ENCODE data around the gene SNX8.

Gene SNX8

DNA sequence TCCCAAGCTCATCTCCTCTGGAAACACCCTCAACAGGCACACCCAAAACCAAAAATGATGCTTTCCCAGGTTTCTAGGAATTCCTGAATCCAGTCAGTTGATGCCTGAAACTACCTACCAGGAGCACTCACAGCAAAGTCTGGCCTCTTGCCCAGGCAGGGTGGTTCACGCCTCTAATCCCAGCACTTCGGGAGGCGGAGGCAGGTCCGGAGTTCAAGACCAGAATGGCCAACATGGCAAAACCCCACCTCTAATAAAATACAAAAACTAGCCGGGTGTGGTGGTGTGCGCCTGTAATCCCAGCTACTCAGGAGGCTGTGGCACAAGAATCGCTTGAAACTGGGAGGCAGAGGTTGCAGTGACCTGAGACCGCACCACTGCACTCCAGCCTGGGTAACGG is 83.4 kb downstream of the SNX8 start:
- H3K79me2 ChIP-seq (ENCODE audit: control insufficient read depth, insufficient read depth, low read length, poor library complexity): peaks cover 6% of the 10 kb centered on the region
- H3K36me3 ChIP-seq (ENCODE audit: control insufficient read depth in 1 of 2, insufficient read depth in 2 of 2, low read length in 2 of 2): peaks cover 47 to 49% of the 10 kb centered on the region in 2 experiments
- H3K4me3 ChIP-seq (ENCODE audit: low read depth, low read length): no peak overlapping the region
- no peaks in the 10 kb centered on the region for H3K27me3 ChIP-seq (ENCODE audit: insufficient read depth, low read length)
- H3K4me2 ChIP-seq (ENCODE audit: low read length): no peak overlapping the region
- H3K27ac ChIP-seq (ENCODE audit: low read depth, low read length): no peak overlapping the region
- DNase-seq: no peak
- H4K12ac ChIP-seq (ENCODE audit: low read depth, low read length): no peak overlapping the region
- H2AK5ac ChIP-seq (ENCODE audit: low read length): no peak overlapping the region
- peaks cover 10% of the 10 kb centered on the region for H3K79me1 ChIP-seq (ENCODE audit: low read length)
- H3K23ac ChIP-seq (ENCODE audit: low read length): no peak overlapping the region
- no peak overlapping the region for H3K14ac ChIP-seq (ENCODE audit: low read length)
- H4K8ac ChIP-seq (ENCODE audit: low read depth, low read length): no peak overlapping the region
- no peak overlapping the region for H4K91ac ChIP-seq (ENCODE audit: low read depth, low read length)
- no CpG with 5 or more reads among the region's 9 CpGs for WGBS (ENCODE audit: extremely low coverage, insufficient coverage, insufficient read length)
- H2BK12ac ChIP-seq (ENCODE audit: low read length): no peak overlapping the region
- H2AFZ ChIP-seq (ENCODE audit: insufficient read depth, low read length, poor library complexity): no peak overlapping the region
- H3K9ac ChIP-seq (ENCODE audit: low read length): no peak overlapping the region
- H3K4ac ChIP-seq (ENCODE audit: low read depth, low read length): no peak overlapping the region
- H2BK120ac ChIP-seq (ENCODE audit: insufficient read depth, low read length, poor library complexity): no peak overlapping the region
- no peak overlapping the region for H3K18ac ChIP-seq (ENCODE audit: low read length)
- no peaks in the 10 kb centered on the region for H3K9me3 ChIP-seq (ENCODE audit: insufficient read depth, low read depth, low read length)
- H2BK5ac ChIP-seq (ENCODE audit: low read depth, low read length, poor library complexity): no peak overlapping the region
- H3K4me1 ChIP-seq (ENCODE audit: control insufficient read depth in 1 of 2, insufficient read depth in 2 of 2, low read length in 2 of 2): peaks cover 0 to 6% of the 10 kb centered on the region in 2 experiments

DNA sequence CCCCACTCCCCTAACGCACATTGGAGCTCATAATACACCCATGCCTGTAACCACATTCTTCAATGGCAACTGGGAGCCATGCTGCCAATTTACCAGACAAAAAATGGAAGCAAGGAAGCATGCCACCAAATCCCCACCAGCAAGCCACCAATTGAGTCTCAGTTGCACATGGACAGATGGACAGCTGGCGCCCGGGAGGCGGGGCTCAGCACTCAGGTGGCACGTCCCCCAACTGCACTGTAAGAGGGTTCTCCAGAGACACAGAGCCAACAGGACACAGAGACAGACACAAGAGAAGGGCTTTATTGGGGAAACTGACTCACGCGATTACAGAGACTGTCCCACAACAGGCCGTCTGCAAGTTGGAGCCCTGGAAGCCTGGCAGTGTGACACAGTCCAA is 84.0 kb downstream of the SNX8 start:
- Histone ChIP-seq H4K8ac (ENCODE audit: low read depth, low read length) (no peak overlapping the region), H3K4ac (ENCODE audit: low read depth, low read length) (no peak overlapping the region), H4K12ac (ENCODE audit: low read depth, low read length) (no peak overlapping the region), H2BK5ac (ENCODE audit: low read depth, low read length, poor library complexity) (no peak overlapping the region), H2AFZ (ENCODE audit: insufficient read depth, low read length, poor library complexity) (no peak overlapping the region), H3K4me3 (ENCODE audit: low read depth, low read length) (no peak overlapping the region), H2BK120ac (ENCODE audit: insufficient read depth, low read length, poor library complexity) (no peak overlapping the region), H3K14ac (ENCODE audit: low read length) (no peak overlapping the region), H3K36me3 (ENCODE audit: control insufficient read depth in 1 of 2, insufficient read depth in 2 of 2, low read length in 2 of 2) (peaks cover 52 to 55% of the 10 kb centered on the region in 2 experiments), H3K9ac (ENCODE audit: low read length) (no peak overlapping the region), H2AK5ac (ENCODE audit: low read length) (no peak overlapping the region), H3K4me2 (ENCODE audit: low read length) (no peak overlapping the region), H3K18ac (ENCODE audit: low read length) (no peak overlapping the region), H3K4me1 (ENCODE audit: control insufficient read depth in 1 of 2, insufficient read depth in 2 of 2, low read length in 2 of 2) (peaks cover 0 to 6% of the 10 kb centered on the region in 2 experiments), H4K91ac (ENCODE audit: low read depth, low read length) (no peak overlapping the region), H3K23ac (ENCODE audit: low read length) (no peak overlapping the region), H3K9me3 (ENCODE audit: insufficient read depth, low read depth, low read length) (no peaks in the 10 kb centered on the region), H3K79me1 (ENCODE audit: low read length) (peaks cover 10% of the 10 kb centered on the region), H2BK12ac (ENCODE audit: low read length) (no peak overlapping the region), H3K27ac (ENCODE audit: low read depth, low read length) (no peak overlapping the region), H3K27me3 (ENCODE audit: insufficient read depth, low read length) (no peaks in the 10 kb centered on the region), H3K79me2 (ENCODE audit: control insufficient read depth, insufficient read depth, low read length, poor library complexity) (peaks cover 6% of the 10 kb centered on the region)
- DNase-seq: no peak
- WGBS (ENCODE audit: extremely low coverage, insufficient coverage, insufficient read length): no CpG with 5 or more reads among the region's 8 CpGs

DNA sequence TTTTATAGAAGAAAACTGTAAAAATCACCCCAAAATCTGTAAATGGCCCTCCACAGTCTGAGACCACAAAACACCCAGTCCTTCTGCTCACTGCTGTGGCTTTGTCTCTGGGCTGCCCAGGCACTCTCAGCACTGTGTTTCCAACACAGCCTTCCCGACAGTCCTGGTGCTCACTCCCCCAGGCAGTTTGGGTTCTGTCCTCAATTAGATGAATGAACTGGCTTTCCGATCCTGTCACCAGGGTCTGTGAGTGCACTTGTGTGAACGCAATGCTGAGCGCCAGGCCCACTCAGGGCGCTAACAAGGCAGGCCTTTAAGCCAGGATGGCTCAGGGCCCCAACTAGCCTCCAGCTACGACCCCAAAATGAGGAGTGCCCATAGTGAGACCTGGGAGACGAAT is 84.8 kb downstream of the SNX8 start:
- Histone ChIP-seq H2AK5ac (ENCODE audit: low read length) (no peak overlapping the region), H2BK120ac (ENCODE audit: insufficient read depth, low read length, poor library complexity) (no peak overlapping the region), H3K79me1 (ENCODE audit: low read length) (peaks cover 10% of the 10 kb centered on the region), H3K9me3 (ENCODE audit: insufficient read depth, low read depth, low read length) (peaks cover 1% of the 10 kb centered on the region), H3K4ac (ENCODE audit: low read depth, low read length) (no peak overlapping the region), H3K27ac (ENCODE audit: low read depth, low read length) (no peak overlapping the region), H2BK12ac (ENCODE audit: low read length) (no peak overlapping the region), H3K4me3 (ENCODE audit: low read depth, low read length) (no peak overlapping the region), H4K91ac (ENCODE audit: low read depth, low read length) (no peak overlapping the region), H3K27me3 (ENCODE audit: insufficient read depth, low read length) (no peaks in the 10 kb centered on the region), H3K4me2 (ENCODE audit: low read length) (no peak overlapping the region), H3K18ac (ENCODE audit: low read length) (no peak overlapping the region), H4K12ac (ENCODE audit: low read depth, low read length) (no peak overlapping the region), H4K8ac (ENCODE audit: low read depth, low read length) (no peak overlapping the region), H3K79me2 (ENCODE audit: control insufficient read depth, insufficient read depth, low read length, poor library complexity) (peaks cover 6% of the 10 kb centered on the region), H3K36me3 (ENCODE audit: control insufficient read depth in 1 of 2, insufficient read depth in 2 of 2, low read length in 2 of 2) (peaks cover 55% of the 10 kb centered on the region in 2 experiments), H2BK5ac (ENCODE audit: low read depth, low read length, poor library complexity) (no peak overlapping the region), H2AFZ (ENCODE audit: insufficient read depth, low read length, poor library complexity) (no peak overlapping the region), H3K14ac (ENCODE audit: low read length) (no peak overlapping the region), H3K4me1 (ENCODE audit: control insufficient read depth in 1 of 2, insufficient read depth in 2 of 2, low read length in 2 of 2) (peaks cover 0 to 6% of the 10 kb centered on the region in 2 experiments), H3K9ac (ENCODE audit: low read length) (no peak overlapping the region), H3K23ac (ENCODE audit: low read length) (no peak overlapping the region)
- no peak for DNase-seq
- no CpG with 5 or more reads among the region's 7 CpGs for WGBS (ENCODE audit: extremely low coverage, insufficient coverage, insufficient read length)

DNA sequence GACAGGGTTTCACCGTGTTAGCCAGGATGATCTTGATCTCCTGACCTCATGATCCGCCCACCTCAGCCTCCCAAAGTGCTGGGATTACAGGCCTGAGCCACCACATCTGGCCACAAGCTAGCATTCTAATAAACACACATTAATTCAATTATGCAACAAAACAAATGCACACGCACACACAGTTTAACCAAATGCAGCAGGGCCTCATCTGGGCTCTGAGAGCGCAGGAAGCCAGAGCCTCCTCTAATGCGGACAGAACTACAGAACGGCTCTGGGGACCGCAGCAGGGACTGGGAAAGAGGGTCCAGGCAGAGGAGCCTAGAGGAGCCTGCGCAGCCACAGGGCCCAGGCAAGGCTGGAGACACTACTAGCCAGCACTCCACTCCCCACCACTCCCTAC is 85.3 kb downstream of the SNX8 start:
- H2AK5ac ChIP-seq (ENCODE audit: low read length): no peak overlapping the region
- no peak overlapping the region for H2BK12ac ChIP-seq (ENCODE audit: low read length)
- no peak overlapping the region for H4K91ac ChIP-seq (ENCODE audit: low read depth, low read length)
- no peak overlapping the region for H4K8ac ChIP-seq (ENCODE audit: low read depth, low read length)
- peak overlapping the region; percentile 49 for H3K18ac ChIP-seq (ENCODE audit: low read length)
- no peak overlapping the region for H2BK120ac ChIP-seq (ENCODE audit: insufficient read depth, low read length, poor library complexity)
- DNase-seq: no peak
- no peak overlapping the region for H3K4me3 ChIP-seq (ENCODE audit: low read depth, low read length)
- no peak overlapping the region for H3K23ac ChIP-seq (ENCODE audit: low read length)
- H3K9me3 ChIP-seq (ENCODE audit: insufficient read depth, low read depth, low read length): peaks cover 1% of the 10 kb centered on the region
- peaks cover 10% of the 10 kb centered on the region for H3K79me1 ChIP-seq (ENCODE audit: low read length)
- H3K4ac ChIP-seq (ENCODE audit: low read depth, low read length): peak overlapping the region; percentile 32
- peaks cover 0 to 6% of the 10 kb centered on the region in 2 experiments for H3K4me1 ChIP-seq (ENCODE audit: control insufficient read depth in 1 of 2, insufficient read depth in 2 of 2, low read length in 2 of 2)
- H3K79me2 ChIP-seq (ENCODE audit: control insufficient read depth, insufficient read depth, low read length, poor library complexity): peaks cover 6% of the 10 kb centered on the region
- H3K9ac ChIP-seq (ENCODE audit: low read length): no peak overlapping the region
- no peak overlapping the region for H2AFZ ChIP-seq (ENCODE audit: insufficient read depth, low read length, poor library complexity)
- no peaks in the 10 kb centered on the region for H3K27me3 ChIP-seq (ENCODE audit: insufficient read depth, low read length)
- H3K36me3 ChIP-seq (ENCODE audit: control insufficient read depth in 1 of 2, insufficient read depth in 2 of 2, low read length in 2 of 2): peaks cover 59% of the 10 kb centered on the region in 2 experiments
- no peak overlapping the region for H4K12ac ChIP-seq (ENCODE audit: low read depth, low read length)
- H3K4me2 ChIP-seq (ENCODE audit: low read length): no peak overlapping the region
- no CpG with 5 or more reads among the region's 8 CpGs for WGBS (ENCODE audit: extremely low coverage, insufficient coverage, insufficient read length)
- no peak overlapping the region for H3K27ac ChIP-seq (ENCODE audit: low read depth, low read length)
- H2BK5ac ChIP-seq (ENCODE audit: low read depth, low read length, poor library complexity): no peak overlapping the region
- H3K14ac ChIP-seq (ENCODE audit: low read length): no peak overlapping the region

All from trophoblast cell (in vitro differentiated cells and primary cell).